ENCODE data around the gene RCHY1.

GRCh38 chr4:75555294-75556164, 41.3 kb upstream of the RCHY1 start, which contains the start of gene ODAPH:
- TF ChIP-seq CTCF (IDR thresholded peaks at IDR 0.05) (no peak), POLR2A (IDR thresholded peaks at IDR 0.05) (no peak)
